IPS-NIHi7 (cell line): ENCODE measurements around the gene DUSP22.
"Not testable (repeated sequence)": the region's sequence is repeated elsewhere in the genome, so short reads cannot be mapped to it uniquely, and the experiment has no call there.

Source experiments
- DNase-seq: peaks from one replicate; pipeline ENCODE4 v3.0.0; 2012; ENCODE audit warnings: mixed read lengths; ENCODE audit errors: extremely low spot score

Gene DUSP22

DNA sequence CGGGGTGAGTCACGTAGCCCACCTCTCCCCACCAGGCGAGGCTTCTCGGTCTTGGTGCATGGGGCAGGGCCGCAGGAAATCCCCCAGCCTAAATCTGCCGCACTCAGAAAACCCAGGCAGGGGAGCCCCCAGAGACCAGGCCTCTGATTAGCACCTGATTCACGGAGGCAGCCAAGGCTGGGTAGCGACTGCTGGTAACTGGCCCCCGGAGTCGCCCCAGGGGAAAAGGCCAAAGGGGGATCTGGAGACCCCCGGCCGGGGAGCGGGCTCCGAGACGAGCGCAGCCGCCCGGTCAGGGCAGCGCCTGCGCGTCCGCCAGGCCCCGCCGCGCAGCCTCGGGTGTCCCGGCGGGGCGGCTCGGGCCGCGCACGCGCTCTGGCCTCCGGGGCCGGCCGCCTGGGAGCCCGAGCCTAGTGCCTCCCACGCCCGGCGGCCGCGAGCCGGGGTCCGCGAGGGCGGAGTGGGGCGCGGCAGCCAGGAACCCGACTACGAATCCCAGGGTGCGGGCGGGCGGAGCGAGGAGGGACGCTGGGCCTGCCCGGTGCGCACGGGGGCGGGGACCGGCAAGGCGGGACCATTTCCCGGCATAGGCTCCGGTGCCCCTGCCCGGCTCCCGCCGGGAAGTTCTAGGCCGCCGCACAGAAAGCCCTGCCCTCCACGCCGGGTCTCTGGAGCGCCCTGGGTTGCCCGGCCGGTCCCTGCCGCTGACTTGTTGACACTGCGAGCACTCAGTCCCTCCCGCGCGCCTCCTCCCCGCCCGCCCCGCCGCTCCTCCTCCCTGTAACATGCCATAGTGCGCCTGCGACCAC lies at the start of gene DUSP22:
TSS of gene DUSP22 (plus strand) at position 791 of the 809 bp plus-strand sequence. CDS start 53 bp downstream, outside the sequence.
- peak; percentile 98 for DNase-seq

DNA sequence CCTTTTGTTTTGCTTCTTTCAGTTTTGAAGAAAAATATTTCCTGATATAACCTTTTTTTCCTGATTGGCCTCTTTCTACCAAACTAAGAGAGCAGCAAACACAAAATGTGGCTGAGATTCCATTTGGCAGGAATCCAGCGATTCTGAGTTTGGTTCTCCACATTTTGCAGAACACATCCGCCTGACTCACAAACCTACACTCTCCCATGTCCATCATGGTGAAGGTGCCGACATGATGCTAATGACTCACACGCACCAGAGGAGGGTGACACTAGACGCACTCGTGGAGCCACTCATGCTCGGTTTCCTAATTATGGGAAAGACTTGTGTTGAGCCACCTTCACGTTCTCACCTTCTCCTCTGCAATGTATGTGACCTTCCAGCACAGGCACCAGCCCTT lies 45.9 kb upstream of the DUSP22 start:
- DNase-seq = no peak

DNA sequence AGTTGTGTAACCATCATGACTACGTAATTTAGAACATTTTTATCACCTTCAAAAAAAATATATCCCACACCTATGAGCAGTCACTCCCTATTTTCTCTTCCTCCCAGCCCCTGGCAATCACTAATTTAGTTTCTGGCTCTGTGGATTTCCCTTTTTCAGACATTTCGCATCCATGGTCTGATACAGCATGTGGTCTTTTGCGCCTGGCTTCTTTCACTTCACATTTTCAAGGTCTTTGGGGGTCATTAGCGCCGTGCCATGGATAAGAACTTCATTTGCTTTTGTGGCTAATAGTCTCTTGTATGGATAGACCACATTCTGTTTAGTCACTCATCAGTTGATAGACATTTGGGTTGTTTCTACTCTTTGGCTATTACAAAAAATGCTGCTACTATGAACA lies 44.9 kb upstream of the DUSP22 start:
- DNase-seq = no peak

DNA sequence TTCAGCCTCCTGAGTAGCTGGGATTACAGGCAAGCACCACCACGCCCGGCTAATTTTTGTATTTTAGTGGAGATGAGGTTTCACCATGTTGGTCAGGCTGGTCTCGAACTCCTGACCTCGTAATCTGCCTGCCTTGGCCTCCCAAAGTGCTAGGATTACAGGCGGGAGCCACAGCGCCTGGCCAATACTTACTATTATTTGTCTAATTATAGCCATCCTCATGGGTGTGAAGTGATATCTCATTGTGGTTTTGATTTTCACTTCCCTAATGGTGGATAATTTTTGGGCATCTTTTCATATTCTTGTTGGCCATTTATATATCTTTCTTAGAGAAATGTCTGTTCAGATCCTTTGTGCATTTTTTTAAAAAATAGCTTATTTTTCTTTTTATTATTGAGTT lies 44.2 kb upstream of the DUSP22 start:
- DNase-seq = not testable (repeated sequence)

- DNase-seq = no peak
Measured at GRCh38 chr6:250676-251075, 41.6 kb upstream of the DUSP22 start.

- no peak for DNase-seq
Measured at GRCh38 chr6:251920-252319, 40.4 kb upstream of the DUSP22 start.

- no peak for DNase-seq
Measured at GRCh38 chr6:252775-253535, 39.3 kb upstream of the DUSP22 start.

DNA sequence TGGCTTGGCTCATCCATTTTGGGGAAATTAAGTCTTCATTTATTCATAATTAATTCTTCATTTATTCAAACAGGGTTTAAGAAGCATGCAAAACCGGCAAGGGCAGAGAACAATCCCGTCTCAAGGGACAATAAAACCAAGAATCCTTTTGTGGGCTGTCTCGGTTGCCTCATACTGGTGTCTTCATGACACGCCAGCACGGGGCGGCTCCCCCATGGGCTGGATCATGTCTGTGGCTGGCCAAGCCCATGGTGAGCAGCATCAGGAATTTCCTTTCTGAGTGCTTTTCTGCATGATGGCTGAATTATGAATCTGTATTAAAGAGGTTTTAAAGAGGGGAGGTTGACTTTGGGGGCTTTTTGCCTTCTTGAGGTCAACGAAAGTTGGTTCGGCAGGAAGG lies 38.3 kb upstream of the DUSP22 start:
- DNase-seq = no peak

DNA sequence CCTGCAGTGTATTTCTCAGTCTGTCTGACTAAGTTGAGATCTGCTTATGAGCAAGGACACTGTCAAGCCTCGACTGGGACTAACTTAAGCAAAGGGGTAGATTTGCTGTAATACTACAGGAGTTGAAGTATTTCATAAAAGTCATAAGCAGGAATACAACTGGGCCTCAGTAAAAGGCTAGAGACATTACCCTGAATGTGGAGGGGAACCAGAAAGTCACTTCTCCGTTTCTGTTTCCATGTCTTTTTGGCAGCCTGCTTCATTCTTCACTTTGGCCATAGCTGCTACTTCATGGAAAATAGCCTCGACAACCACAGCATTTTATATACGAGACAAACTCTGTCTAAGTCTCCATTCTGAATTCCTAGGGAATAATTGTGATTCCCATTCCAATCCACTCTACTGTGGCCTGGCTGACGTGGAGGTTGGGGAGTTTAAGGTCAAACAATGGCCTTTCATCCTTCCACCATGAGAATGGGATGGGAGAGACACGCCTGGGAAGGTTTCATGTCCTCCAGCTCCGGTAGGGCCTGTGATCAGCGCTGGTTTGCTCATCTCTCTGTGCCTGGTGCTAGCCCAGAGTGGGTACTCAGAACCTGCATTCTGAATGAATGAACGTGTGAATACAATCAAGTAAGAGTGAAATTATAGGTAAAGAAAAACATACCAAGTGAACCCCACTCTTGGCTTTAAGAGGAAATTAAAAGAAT lies 37.1 kb upstream of the DUSP22 start:
- DNase-seq = no peak

GRCh38 chr6:255751-256083 lies 36.6 kb upstream of the DUSP22 start:
- no peak for DNase-seq

GRCh38 chr6:256169-256568 lies 36.1 kb upstream of the DUSP22 start:
- DNase-seq = no peak

GRCh38 chr6:257031-257725 lies 35.1 kb upstream of the DUSP22 start:
- no peak for DNase-seq

GRCh38 chr6:257774-258173 lies 34.5 kb upstream of the DUSP22 start:
- no peak for DNase-seq

DNA sequence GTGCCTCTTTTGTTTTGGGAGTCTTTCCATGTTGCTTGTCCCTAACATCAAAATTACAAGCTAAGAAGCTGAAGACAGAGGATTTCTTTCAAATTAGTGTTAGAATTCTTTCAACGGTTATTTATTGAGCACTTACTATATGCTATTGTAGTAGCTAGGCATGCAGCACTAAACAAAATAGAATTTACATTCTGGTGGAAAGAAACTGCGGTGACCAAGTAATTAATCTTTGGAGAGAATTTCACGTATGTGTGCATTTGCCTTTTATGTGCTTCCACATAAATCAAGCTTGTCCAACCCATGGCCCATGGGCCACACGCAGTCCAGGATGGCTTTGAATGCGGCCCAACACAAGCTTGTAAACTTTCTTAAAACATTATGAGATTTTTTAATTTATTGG lies 33.0 kb upstream of the DUSP22 start:
- DNase-seq = no peak

DNA sequence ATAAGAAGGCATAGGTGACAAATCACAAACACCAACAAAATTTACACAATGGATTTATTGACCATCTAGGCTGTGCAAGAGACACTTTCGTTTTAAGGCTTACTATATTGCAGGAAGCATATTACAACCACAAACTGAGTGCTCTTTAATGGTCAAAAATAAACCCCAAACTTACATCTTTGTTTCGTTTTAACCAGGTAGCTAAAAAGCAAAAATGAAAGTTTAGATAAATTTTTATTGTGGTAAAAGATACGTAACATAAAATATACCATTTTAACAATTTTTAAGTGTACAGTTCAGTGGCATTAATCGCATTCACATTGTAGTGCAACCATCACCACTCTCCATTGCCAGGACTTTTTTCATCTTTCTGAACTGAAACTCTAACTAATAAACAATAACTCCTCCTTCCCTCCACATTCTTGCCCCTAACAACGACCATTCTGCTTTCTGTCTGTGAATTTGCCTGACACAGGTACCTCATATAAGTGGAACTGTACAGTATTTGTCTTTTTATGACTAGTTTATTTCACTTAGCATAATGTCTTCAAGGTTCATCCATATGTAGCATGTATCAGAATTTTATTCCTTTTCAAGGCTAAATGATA lies 32.3 kb upstream of the DUSP22 start:
- no peak for DNase-seq

DNA sequence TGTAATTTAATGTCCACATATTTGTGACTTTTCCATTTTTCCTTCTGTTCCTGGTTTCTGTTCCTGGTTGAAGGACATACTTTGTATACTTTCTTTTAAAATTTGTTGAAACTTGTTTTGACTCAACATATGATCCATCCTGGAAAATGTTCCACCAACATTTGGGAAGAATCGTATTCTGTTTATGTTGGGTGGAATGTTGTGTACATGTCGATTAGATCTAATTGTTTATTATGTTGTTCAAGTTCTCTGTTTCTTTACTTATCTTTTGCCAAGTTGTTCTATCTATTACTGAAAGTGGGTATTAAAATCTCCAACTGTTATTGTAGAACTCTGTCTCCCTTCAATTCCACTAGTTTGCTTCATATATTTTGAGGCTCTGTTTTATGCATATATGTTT lies 27.7 kb upstream of the DUSP22 start:
- DNase-seq = no peak

DNA sequence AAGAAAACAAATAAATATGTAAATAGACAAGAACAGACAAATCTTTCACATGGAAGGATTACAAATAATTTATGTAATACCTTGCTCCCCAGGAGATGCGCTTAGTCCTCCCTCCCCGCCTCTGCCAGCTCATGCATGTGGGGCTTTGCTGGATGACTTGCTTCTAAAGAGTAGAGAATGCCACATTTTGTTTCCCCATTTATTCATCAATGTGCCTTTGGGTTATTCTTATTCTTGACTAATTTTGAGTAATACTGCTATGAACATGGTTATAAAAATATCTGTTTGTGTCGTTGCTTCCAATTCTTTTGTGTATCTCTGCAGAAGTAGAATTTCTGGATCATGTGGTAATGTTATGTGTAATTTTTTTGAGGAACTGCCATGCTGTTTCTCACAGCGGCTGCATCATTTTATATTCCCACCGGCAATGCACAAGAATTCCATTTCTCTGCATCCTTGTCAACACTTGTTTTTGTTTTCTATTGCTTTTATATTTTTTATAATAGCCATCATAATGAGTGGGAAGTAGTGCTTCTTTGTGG lies 23.8 kb upstream of the DUSP22 start:
- no peak for DNase-seq

- DNase-seq = no peak
Measured at GRCh38 chr6:273551-274058, 18.7 kb upstream of the DUSP22 start.

DNA sequence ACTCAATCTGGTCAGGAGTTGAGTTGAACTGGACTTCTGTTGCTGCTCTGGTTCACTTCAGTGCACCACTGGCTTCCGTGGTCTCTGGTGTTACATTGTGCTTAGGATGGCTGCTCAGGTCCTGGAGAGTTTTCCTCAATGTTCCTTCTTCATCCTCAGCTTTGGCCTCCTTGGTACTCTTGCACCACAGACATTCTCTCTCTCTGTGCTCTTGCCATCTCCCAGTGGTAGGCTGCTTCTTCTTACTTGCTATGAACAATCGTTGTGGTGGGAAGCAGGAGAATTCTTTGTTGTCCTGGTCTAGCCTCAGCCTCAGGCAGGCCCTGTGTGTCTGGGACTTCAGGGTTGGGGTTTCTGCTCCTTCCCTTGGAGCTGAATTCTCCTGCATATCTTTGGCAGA lies 14.5 kb upstream of the DUSP22 start:
- DNase-seq = no peak

DNA sequence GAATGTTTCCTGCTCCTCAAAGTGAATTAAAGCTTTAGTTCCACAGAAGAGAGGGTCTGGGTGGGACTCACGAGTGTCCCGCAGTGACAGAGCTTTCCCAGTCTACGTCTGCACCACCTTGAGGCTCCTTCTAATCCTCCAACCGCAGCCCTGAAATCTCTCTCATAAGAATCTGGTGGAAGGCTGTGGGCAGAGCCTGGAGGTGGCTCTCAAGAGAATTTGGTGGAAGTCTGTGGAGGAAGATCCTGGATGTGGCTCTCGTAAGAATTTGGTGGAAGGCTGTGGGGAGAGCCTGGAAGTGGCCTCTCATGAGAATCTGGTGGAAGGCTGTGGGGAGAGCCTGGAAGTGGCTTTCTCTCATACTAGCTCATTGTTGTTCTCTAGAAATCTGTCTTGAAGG lies 13.8 kb upstream of the DUSP22 start:
- no peak for DNase-seq

DNA sequence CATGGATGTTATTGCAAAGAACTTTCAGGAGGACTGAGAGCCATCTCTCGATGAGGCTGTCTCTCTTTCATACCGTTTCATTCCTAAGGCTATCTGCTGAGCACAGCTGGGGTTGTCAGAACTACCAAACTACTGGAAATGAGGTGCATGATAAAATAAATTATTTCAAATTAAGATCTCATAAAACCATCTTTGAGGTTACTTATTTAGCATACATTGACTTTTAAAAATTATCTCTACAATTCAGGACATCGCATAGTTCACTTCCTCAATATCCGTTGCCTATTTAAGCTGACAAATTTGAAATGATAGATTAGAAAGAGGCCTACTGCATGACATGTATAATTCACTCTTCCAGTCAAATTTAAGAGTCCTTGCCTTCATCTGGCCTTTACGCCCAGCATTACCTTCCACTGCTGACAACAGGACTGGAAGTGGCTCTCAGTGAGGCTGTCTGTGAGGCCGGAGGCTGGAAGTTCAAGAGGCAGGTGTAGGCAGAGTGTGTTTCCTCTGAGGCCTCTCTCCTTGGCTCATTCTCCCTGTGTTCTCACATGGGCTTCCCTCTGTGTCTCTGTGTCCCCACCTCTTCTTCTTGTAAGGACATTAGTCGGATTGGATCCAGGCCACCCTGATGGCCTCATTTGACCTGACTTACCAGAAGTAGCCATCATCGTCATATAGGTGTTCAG lies 12.8 kb upstream of the DUSP22 start:
- no peak for DNase-seq
